Nucleus accumbens (tissue), 56 donors: ENCODE data around the gene NAA16.
"Not testable (repeated sequence)": the region's sequence is repeated elsewhere in the genome, so short reads cannot be mapped to it uniquely, and the experiment has no call there.

Experiments
- DNase-seq, 56 donors: peaks; one replicate each; lab custom pipeline; 2025; lab: John Stamatoyannopoulos, UW

The NAA16 gene

DNA sequence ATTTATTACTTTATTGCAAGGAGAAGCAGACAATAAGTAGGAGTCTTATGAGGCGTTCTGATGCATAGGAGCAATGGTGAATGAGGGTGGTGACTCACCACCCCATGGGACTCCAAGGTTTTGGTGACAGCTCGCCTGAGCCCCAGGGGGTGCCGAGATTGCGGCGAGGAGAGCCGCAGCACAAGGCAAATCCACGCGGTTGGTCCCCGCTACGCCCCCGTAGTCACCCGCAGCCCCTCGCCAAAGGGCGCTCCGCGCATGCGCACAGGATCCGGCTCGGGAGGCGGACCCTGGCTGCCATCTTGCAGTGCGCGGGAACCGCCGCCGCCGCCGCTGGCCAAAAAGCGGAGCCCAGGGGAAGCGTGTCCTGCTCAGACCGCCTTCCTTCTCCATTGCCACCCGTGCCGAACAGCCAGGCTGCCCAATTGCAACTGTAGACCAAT is at the start of gene NAA16:
NAA16 (plus strand) TSS at position 305 of the 443 bp plus-strand sequence. CDS start 262 bp downstream, outside the sequence.
- DNase-seq, result peak; percentile 35 to 96 (median 88)

DNA sequence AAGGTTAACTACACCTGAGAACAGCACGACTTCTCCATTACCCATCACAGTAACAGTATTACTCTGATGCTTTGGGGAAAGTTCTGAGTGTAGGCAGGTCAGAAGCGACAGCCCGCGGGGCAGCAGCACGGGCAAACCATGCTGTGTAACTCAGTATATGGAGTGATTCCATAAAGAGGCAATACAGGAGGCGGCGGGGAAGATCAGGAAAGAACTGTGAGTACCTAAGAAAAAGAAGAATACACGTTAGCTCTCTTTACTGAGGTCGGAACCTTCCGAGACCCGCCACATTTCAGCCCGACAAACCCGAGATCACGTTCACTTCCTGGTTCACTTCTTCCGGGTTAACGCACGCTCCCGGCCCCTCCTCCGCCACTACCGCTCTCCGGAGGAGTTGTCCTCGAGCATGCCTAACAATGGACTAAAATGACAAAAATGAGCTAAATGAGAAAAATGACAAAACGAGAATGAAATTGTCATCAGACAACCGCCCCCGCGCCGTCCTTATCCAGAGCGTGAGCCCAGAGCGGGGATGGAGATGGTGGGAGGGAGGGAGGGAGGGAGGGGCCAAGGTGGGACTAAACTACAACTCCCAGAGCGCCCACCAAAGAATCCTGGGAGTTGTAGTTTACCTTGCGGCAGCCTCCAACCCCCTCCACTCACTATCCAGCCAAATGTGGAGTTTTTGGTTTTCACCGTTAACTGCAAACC is 47.7 kb upstream of the NAA16 start, which contains the start of gene MTRF1:
MTRF1 (minus strand) TSS at position 316 of the 711 bp plus-strand sequence. CDS start 2,669 bp downstream, outside the sequence.
- peak in 55 of 56 donors; percentile 47 to 94 (median 83) for DNase-seq

DNA sequence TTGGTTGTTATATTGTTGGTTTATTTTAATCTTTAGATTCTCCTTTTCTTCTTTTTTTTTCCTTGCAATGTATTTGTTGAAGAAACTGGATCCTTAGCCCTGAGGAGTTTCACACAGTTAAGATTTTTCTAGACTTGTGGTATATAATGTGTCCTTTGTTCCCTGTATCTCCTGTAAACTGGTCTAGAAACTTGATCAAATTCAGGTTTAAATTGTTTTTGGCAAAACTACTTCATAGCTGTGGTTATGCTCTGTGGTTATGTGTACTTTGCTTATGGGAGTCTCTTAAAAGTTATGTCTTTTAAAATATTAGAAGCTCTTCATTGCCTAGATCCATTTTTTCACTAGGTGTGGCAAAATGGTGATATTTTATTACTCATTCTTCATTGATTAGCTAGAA is 44.0 kb upstream of the NAA16 start:
- no peak for DNase-seq

DNA sequence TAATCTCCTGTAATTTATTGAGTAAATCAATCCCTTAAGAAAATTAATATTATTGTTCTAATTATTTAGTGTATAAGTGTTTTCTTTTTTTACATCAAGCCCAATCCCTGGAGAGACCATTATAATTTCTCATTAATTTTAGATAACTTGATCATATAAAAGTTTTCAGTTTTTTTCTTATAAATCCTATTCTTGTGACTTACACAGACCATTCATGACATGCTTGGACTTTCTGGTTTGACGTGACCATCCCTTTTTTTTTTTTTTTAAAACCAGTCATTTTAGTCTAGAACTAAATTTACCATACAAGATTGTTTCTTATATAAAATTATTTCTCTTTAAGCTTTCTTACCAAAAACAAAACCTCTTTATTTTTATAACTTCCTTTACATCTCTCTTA is 42.3 kb upstream of the NAA16 start:
- DNase-seq, result no peak

DNA sequence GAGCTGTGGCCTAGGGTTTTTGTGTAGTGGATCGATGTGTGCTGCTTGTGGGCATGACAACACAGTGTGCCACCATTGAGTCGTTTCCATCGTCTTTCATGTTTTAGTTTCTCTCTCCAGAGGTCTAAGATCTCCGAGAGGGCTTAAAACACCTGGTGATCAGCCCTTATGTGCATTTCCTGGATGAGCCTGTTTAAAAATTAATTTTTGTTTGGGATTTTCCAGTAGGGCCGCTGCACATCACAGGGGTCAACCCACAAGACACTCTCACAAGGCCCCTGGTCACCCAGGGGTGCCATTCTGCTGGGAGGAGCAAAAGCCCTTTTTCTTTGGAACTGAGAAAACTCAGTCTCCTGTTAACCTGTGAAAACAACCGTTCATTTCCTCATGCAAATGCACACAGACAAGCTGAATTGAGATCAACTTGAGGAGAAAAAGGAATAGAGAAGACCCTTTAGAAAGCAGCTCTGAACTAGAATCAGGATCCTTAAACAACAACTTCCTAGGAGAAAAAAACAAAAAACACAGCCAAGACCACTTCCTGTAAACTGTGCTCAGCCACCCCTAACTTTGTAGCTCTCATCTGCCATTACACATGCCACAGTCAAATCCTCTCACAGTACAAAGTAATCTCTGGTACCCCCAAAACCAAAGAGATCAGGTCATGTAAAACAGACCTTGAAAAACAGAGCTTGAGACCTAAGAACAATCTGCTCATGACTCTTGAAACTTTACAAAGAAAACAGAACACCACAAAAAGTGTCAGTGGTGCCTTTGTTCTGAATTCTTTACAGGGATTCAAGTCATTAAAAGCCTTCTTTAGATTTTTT is 39.4 kb upstream of the NAA16 start:
- DNase-seq, result no peak

DNA sequence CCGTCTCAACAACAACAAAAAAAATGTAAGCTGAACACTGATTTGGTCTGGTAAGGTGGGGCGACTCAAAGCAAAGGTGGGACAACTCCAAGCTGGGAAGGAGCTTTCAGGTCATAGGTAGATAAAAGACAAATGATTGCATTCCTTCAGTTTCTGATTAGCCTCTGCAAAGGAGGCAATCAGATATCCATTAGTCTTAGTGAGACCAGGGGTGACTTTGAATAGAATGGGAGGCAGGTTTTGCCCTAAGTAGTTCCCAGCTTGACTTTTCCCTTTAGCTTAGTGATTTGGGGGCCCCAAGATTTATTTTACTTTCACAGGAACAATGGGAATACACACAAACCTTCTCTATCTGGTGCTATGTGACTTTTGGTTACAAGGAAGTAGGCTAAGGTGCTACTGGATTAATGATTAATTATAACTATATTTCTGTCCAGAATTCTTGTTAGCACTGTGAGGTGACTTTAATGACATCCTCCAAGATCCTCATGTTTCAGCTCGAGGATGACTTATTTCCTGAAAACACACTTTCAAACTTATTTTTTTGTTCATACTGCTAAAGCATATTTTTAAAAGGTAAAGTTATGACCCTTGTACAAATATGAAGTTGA is 37.1 kb upstream of the NAA16 start:
- DNase-seq, result no peak

DNA sequence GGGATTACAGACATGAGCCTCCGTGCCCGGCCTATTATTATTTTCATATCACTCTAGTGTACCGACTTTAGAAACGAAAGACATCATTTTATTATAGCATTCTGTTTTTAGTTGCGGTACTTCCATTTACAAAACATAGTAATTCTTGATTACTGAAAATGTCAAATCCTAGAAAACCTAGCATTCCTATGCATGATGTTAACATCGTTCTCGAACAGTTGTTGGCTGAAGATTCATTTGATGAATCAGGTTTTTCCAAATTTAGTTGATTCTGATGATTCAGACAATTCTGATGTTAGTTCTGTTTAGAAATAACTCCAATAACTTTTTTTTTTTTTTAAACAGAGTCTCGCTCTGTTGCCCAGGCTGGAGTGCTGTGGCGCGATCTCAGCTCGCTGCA is 36.2 kb upstream of the NAA16 start:
- DNase-seq, result no peak

DNA sequence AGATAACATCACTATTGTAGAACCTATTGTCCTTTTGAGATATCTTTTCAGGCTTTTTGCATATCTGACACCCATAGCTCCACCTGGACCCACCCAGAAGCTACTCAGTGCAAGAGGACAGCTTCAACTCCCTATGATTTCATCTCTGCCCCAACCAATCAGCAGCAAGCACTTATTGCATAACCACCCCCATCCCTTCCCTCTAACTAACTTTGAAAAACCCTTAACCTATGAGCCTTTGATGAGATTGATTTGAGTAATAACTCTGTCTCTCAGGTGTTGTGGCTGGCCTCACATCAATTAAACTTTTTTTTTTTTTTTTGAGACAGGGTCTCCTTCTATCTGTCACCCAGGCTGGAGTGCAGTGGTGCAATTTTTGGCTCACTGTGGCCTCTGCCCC is 34.2 kb upstream of the NAA16 start:
- no peak for DNase-seq

DNA sequence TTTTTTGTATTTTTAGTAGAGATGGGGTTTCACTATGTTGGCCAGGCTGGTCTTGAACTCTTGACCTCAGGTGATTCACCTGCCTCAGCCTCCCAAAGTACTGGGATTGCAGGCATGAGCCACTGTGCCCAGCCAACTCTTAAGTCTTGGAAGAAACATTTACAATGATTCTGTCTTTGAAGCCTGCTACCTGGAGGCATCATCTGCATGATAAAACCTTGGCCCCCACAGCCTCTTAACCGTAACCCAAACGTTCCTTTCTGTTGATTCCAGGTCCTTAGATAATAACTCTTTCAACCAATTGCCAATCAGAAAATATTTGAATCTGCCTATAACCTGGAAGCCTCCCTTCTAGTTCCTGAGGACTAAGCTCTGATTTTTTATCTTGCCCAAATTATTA is 31.9 kb upstream of the NAA16 start:
- not testable (repeated sequence) for DNase-seq

DNA sequence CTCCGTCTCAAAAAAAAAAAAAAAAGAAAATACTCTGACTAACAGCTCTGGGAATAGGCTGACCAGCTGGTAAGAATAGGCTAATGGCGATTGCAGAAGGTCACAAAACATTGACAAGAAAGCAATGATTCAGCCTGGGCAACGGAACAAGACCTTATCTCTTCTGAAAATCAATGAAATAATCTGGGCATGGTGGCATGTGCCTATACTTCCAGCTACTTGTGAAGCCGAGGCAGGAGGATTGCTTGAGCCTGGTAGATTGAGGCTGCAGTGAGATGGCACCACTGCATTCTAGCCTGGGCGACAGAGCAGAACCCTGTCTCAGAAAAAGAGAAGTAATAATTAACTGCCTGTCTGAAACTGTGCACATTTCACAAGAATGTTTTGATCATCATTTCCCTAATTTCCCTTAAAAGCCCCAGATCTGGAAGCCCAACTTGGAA is 28.9 kb upstream of the NAA16 start:
- DNase-seq, result no peak

DNA sequence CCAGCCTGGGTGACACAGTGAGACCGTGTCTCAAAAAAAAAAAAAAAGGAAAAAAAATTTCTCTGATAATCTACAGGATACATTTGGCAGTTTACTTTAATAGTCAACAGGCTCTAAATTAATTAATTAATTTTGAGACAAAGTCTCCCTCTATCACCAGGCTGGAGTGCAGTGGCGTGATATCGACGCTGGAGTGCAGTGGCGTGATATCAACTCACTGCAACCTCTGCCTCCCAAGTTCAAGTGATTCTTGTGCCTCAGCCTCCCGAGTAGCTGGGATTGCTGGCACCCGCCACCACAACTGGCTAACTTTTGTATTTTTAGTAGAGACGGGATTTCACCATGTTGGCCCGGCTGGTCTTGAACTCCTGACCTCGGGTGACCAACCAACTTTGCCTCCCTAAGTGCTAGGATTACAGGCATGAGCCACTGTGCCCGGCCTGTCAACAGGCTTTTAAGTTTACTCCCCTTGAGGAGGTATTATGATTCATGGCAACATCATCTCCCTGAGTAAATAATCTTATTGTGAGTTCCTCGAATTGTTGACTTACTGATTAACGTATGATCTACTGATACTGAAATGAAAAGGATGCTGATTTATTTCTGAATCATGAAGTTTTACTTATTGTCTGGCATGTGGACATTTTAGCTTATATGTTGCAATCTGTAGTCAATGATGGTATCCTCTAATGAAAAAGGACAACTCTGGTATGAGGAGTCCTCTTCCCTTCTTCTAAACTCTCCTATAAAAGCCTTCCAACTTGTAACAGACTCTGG is 26.4 kb upstream of the NAA16 start:
- DNase-seq, result no peak

DNA sequence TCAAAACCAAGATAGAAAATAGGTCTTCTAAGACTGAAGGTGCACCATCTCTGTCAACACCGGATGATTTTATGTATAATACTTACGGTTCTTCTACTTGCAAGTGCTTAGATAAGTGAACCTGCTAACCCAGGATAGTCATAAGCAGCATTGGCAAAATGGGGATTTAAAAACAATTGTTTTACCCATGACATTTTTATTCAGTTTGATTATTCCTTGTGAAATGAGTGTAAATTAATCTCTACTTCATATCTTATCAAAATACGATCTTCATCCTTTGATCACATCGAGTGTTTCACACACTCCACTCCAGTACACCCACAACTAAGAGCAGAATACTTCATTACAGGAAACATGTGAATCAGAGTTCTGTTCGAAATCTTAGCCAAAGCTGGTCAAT is 24.7 kb upstream of the NAA16 start:
- DNase-seq, result no peak

DNA sequence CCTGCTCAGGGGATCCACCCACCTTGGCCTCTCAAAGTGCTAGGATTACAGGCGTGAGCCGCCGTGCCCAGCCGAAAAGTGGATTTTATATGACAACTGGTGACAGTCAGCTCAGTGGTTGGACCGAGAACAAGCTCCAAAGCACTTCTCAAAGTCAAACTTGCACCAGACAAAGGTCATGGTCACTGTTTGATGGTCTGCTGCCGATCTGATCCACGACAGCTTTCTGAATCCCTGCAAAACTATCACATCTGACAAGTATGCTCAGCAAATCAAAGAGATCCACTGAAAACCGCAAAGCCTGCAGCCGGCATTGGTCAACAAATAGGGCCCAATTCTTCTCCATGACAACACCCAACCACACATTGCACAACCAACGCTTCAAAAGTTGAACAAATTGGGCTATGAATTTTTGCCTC is 21.6 kb upstream of the NAA16 start:
- DNase-seq, result no peak

DNA sequence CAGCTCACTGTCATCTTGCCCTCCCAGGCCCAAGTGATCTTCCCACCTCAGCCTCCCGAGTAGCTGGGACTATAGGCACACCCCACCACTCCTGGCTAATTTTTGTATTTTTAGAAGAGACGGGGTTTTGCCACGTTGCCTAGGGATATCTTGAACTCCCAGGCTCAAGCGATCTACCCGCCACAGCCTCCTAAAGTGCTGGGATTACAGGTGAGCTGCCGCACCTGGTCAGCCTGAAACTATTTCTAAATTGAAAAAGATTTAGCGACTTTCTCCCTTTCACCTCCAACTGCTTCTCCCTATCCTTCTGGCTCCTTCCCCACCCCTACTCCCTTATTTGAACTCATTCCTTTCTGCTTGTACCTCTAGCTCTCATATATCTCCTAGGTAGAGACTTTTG is 19.8 kb upstream of the NAA16 start:
- DNase-seq, result no peak

DNA sequence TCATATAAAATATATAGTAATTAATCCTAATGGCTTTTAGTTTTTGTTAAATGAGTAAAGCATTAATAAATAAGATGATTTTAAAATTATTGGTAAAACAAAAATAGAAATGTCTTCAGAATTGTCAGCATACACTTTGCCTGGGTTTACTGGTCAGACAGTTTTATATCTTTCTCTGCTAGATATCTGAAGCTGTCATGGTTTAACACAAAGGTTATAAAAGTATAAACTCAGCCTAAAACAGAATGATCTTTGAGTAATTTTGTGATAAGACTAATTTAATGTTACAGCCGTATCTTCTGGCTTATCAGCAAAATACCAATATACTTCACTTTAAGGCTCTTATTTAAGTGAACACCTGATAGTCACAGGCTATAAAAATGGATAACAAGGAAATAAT is 17.8 kb upstream of the NAA16 start:
- no peak for DNase-seq

DNA sequence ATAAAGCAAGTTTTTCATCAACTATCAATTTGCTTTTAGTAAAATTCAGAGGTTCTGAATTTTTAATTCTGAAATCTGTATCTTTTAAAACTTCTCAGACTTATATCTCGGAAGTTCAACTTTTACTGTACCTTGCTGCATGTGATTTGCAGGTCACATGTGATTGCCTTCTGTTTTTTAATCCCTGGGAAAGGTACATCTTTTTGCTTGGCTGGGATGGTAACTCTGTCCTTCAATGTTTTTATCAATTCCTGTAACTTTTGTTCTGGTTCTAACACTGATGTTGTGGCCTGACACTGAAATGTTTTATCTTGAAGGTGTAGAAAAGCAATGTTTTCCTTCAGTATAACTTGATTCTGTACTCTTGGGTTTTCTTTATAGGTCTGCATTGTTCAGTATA is 16.2 kb upstream of the NAA16 start:
- no peak for DNase-seq

DNA sequence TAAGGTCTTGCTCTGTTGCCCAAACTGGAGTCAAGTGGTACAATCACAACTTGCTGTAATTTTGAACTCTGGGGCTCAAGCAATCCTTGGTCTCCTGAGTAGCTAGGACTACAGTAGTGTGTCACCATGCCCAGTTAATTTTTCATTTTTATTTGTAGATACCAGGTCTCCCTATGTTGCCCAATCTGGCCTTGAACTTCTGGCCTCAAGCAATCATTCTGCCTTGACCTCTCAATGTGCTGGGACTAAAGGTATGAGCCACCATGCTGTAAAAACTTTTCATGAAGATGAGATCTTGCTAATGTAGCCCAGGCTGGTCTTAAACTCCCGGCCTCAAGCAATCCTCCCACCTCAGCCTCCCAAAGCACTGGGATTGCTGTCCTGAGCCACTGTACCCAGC is 15.1 kb upstream of the NAA16 start:
- no peak for DNase-seq

DNA sequence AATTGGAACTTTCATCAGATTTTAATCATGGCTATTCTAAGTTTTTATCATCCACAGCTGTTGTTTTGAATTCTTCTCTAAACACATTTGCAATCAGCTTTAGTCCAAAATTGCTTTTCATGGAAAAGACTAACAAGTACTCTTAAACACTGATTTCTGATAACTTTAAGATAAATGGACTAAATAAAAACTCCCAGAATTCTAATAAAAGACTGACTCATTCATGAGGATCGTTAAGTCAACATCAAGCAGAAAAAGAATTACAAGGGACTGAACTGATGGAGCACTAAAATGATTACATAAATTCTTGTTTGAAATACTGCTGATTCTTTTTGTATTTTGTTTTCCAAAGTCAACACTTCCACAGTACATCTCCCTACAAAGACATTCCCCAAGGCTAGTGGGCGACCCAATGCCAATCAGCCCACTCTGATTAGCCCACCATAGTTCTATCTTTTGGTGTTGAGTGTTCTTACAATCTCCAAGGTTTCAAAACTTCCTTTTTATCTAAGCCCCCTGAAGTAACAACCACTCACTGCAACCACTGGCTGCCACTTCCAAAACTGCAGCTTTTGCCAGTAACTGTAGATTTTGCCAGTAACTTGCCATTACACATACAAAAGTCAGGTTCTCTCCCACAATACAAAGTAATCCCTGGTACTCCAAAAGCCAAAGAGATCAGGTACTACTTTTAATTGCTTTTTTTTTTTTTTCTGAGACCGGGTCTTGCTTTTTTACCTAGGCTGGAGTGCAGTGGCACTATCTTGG is 14.0 kb upstream of the NAA16 start:
- no peak for DNase-seq

DNA sequence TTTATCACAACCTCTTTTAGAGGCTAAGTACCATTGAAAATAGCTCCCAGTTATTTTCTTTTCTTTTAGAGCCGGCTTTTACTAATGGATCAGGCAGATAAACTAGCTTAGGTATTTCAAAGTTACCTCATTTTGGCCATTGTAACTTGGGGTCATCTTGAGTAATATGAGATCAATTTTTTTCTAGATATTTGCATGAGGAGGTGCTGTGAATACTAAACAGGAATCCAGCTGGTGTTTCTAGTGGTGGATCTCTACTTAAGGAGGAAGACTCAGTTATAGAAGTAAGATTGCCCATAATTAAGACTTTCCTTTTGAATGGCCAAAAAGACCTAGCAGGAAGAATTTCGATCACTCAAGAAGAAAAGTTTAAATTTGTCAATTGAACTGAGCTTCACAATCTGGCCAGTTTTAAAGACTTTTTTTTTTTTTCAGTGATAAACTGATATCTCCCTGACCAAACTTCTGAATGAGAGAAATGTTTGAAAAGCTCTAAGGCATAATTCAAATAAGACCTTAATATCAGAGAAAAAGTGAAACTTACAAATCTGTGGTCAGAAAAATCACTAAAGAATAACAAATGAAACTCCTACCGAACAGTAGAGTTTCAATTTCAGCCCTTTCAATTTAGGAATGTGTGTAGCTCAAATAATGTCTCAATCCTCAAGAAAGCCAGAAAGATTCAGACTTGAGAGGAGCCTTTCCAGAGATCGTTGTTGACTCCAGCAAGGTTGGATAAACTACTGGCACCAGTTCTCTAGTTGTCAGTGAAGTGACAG is 11.6 kb upstream of the NAA16 start:
- DNase-seq, result no peak
